ENCODE data around the gene ZFC3H1.

Gene ZFC3H1

DNA sequence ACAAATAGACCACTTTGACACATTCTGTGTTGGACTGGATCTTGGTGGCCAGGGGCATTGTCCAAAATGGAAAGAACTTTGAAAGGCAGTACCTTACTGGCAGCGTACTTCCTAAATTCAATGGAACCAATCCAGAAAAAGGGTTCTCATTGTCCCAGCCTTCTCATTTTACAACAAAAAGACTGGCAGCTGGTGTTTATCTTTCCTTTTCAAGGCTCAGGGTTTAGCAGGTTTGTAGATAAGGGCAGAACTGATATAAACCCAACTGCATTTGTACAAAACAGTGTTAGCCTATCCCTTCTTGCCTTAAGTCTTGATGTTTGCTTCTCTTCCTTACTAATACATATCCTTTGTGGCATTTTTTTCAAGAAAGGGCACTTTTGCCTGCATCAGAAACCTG is 8.2 kb upstream of the ZFC3H1 start:
- DNase-seq (ENCODE audit: low spot score): no peak

DNA sequence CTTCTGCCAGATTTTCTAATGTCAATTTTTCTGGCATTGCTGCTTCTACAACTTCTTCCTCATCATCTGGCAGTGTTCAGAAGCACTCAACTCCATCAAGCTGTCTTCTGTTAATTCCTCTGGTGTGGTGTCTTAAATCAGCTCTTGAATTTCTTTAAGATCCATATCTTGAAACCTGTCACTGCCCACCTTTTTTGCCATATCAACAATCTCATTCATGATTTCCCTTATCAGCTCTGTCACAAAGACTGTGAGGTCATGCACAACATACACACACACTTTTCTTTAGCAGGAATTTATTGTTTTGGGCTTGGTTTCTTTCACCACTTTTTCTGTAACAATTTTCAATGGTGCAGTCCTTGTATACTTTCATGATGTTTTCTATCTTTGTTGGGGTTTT is 7.7 kb upstream of the ZFC3H1 start:
- DNase-seq (ENCODE audit: low spot score): no peak

DNA sequence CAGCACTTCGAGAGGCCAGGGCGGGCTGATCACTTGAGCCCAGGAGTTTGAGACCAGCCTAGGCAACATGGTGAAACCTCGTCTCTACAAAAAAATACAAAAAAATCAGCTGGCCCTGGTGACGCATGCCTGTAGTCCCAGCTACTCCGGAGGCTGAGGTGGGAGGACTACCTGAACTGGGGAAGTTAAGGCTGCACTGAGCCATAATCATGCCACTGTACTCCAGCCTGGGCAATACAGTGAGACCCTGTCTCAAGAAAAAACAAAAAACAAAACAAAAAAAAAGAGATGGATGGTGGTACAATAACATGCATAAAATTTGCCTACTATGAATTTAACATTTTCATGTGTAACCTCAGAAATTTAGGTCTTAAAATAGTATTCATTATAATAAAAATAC is 2.6 kb upstream of the ZFC3H1 start:
- DNase-seq (ENCODE audit: low spot score): no peak

GRCh38 chr12:71665090-71665463 is 1.4 kb upstream of the ZFC3H1 start:
- no peak for DNase-seq (ENCODE audit: low spot score)

GRCh38 chr12:71664411-71665089 is 902 bp upstream of the ZFC3H1 start:
- peak; percentile 34 for DNase-seq (ENCODE audit: low spot score)

DNA sequence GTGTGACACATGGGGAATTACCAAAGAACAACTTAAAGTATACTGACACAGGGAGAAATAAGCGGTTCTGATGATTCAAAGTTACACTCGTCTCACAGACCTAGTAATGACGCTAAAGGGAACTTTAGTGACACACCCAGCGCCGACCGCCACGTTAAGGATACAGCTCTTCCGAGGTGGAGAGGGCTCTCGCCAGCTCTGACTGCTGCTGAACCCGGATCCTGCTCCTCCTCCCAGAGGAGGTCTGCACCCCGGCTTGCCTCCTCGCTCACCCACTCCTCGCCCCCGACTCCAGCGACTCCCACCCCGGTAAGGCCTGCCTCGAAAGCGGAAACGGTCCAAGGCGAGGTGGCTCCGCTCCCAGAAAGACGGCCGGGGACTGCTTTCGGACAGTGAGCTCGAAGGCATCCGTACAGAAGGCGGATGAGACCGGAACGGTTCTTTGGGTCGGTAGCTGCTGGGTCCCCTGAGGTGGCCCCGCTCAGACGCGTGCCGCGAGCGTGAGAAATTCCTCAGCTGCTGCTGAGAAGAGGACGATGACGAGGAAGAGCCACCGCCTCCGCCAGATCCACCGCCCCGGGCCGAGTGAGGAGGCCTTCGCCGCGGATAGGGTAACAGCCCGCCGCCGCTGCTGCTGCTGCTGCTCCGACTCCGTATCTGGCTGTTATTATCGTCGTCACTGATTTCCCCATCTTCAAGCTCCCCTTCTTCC is 643 bp downstream of the ZFC3H1 start:
- peak; percentile 31 for DNase-seq (ENCODE audit: low spot score)

- DNase-seq (ENCODE audit: low spot score): no peak
These were observed 1.6 kb downstream of the ZFC3H1 start for GRCh38 chr12:71661977-71662530.

GRCh38 chr12:71656740-71657139 is 6.9 kb downstream of the ZFC3H1 start:
- DNase-seq (ENCODE audit: low spot score): no peak

- DNase-seq (ENCODE audit: low spot score): no peak
These were observed 7.7 kb downstream of the ZFC3H1 start for GRCh38 chr12:71655907-71656306.

- no peak for DNase-seq (ENCODE audit: low spot score)
These were observed 8.2 kb downstream of the ZFC3H1 start for GRCh38 chr12:71655495-71655894.

DNA sequence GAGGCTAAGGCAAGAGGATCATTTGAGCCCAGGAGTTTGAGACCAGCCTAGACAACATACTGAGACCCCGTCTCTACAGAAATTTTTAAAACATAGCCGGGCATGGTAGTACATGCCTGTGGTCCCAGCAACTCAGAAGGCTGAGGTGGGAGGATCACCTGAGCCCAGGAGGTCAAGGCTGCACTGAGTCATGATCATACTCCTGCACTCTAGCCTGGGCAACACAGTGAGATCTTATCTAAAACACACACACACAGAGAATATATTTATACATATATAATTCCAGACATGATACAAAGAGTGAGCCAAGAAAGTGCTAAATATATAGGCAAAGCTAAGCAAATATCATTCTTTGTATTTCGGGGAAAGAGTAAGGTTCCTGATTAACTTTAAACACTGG is 9.4 kb downstream of the ZFC3H1 start:
- no peak for DNase-seq (ENCODE audit: low spot score)

- DNase-seq (ENCODE audit: low spot score): no peak
These were observed 10.5 kb downstream of the ZFC3H1 start for GRCh38 chr12:71653137-71653536.

- DNase-seq (ENCODE audit: low spot score): no peak
These were observed 11.0 kb downstream of the ZFC3H1 start for GRCh38 chr12:71652656-71653055.

DNA sequence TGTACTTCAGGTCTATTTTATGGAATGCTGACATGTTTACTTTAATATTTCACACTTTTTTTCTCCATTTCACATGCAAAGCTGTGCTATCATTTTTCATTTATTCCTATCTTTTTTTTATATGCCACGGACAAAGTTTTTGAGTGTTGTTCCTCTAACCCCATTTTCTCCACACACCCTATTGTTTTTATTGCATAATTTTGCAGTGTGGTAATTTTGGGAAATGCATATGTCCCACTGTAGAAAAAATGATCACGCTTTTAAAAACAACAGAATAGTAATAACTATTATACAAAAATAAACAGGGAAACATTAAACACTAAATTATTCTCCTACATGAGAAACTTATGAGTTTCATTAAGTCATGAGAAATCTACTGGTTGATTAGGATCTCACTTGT is 14.2 kb downstream of the ZFC3H1 start:
- no peak for DNase-seq (ENCODE audit: low spot score)

DNA sequence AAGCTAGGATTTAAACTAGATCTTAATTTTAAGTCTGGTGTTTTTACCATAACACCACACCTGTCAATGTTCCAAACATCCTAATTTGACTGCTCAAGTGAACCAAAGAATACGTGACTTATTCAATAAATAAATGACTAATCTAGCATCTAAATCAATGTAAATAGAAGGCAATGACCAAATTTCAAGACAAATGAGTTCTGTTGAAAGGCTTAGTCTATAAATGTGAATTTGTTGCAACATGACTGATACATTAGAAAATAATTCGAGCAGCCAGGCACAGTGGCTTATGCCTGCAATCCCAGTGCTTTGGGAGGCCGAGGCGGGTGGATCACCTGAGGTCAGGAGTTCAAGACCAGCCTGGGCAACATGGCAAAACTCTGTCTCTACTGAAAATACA is 15.1 kb downstream of the ZFC3H1 start:
- DNase-seq (ENCODE audit: low spot score): no peak

GRCh38 chr12:71646512-71646911 is 17.1 kb downstream of the ZFC3H1 start:
- no peak for DNase-seq (ENCODE audit: low spot score)

DNA sequence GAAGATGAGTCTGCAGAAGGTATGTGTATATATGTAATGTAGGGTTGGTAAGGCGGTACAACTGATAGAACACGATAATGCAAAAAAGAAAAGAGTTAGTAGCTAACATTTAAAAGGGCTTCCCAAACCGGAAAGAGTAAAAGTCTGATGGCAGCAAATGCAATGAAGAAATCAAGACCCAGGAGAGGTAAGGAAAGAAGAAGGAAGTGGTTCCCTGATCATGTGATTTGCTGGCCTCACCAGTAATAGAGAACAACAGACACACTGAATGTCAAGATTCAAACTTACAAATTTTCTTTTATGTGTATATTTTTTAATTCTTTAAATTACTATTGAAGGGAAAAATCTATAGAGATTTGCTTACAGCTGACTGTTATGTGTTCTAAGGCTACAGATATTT is 18.4 kb downstream of the ZFC3H1 start:
- DNase-seq (ENCODE audit: low spot score): no peak

DNA sequence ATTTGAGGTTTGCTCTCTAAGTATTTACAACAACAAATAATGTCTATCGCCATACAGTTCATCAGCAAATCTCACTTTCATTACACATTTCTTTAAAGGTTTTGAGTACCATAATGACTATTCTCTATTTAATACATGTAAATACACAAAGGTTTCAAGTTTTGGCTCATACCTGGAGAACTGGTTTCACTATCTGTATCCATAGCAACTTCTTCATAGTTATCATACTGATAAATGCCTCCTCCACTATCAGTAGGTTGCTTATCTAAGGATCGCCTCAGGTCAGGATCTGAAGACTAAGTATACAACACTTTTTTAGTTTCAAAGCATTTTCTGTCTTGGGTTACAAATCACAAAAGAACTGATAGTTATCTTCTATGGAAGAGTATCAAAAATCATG is 21.4 kb downstream of the ZFC3H1 start:
- DNase-seq (ENCODE audit: low spot score): no peak

DNA sequence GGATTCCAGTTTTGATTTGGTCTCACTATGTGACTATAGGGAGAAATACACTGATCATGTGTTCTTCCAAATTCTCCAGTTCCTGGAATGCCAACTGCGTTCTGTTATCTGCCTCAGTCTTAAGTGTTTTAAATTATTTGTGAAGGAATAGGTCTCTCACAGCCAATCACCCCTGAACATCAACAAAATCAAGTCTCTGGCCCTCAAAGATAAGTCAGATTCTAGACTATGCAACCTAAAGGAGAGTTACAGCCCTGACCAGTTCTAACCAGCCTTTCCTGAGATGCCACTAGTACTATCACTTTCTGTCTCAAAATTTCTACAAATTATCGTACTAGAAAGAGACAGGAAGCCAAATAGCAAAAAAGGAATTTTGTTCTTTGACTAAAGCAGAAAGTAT is 22.3 kb downstream of the ZFC3H1 start:
- no peak for DNase-seq (ENCODE audit: low spot score)

DNA sequence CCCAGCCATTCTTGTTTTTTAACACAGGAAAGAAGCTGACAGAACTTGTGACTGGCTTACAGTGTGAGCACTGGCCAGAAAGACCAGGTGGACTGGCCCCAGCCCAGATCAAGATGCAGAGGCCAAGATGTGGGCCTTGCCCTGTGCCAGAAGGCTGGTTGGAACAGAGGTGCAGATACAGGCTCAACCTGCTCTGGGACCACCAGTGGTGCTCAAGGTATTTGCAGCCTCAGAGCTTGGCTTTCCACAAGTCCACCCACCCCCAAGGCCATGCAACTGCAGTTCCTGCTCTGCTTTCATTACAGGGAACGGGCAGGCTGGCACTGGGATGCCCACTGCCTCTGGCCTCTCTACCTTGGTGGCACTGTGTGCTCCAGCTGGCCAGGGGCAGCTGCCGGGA is 23.3 kb downstream of the ZFC3H1 start:
- DNase-seq (ENCODE audit: low spot score): no peak

DNA sequence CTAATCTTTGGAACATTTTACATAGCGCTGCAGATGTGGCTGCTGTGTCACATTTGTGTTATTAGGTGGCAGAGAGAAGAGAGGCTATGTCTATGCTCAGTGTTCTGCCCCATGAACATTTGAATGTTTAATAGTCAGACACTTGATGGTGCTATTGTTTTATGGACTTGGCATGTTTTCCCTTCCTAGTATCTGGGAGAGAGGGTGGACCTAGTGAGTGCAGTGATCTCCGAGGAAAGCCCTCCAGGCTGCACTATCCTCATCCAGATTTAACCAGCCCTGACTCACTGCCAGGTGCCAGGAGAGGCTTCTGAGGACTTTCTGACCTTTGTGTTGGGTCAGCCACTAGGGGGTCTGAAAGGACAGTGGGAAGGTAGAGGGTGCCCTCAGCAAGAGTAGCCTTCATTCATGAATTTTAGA is 24.3 kb downstream of the ZFC3H1 start:
- DNase-seq (ENCODE audit: low spot score): no peak

DNA sequence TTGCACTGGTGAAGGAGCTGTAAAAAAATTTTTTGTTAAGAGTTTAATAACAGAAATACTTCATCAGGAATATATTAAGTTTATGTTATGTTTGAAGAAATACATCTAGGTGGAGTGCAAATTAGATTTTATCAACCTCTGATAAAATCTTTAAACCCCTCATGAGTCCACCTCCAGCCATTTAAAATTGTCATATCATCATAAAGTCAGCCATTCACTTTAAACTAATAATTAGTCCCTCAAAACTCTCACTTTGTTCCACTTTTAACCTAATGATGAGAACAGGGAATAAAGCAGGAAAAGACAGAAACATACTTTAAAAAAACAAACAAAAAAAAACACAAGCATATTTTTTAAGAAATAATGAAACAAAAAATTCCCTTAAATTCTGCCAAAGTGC is 25.1 kb downstream of the ZFC3H1 start:
- DNase-seq (ENCODE audit: low spot score): no peak

DNA sequence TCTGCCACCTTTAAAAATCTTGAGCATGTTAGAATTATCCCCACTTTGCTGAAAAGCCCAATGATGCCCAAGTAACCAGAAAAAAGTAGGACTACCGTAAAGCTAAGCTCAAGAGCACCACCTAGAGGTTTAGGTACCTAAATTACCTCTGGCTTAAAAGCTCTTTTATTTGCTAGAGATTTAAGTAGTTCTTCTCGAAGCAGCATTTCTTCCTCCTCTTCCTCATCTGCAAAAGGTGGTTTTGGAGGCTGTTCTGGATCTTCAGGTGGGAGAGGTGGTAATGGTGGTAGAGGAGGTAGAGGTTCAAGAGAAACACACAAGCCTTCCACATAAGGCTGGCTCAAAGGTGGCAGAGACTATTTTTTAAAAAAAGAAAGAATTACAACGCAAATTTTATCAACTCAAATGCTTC is 26.9 kb downstream of the ZFC3H1 start:
- DNase-seq (ENCODE audit: low spot score): peak; percentile 60
